K562 (cell line): ENCODE data around the gene LCN12.

Experiments
- FOXM1 ChIP-seq, 2 experiments: fragments of 450-650 bp in 1 of 2; sonication (generic) in 1 of 2; formaldehyde crosslinking in 1 of 2; IDR thresholded peaks; 2 replicates each; pipeline versions ENCODE4 v1.6.1 to v1.9.0; 2017 to 2022; ENCODE audit warnings: low read depth in 2 of 2, mild to moderate bottlenecking in 2 of 2, missing genetic modification reagents in 1 of 2, moderate library complexity in 1 of 2
- MAX ChIP-seq: sonication (generic); formaldehyde crosslinking; IDR thresholded peaks from 2 replicates; pipeline ENCODE4 v1.9.0; 2022; ENCODE audit warnings: mild to moderate bottlenecking, missing genetic modification reagents
- MYC ChIP-seq, 2 experiments: fragments of 250-450 bp in 1 of 2; sonication (Bioruptor Pico) in 1 of 2; IDR thresholded peaks; 2 replicates each; pipeline versions ENCODE4 v1.5.1 to v1.6.1; 2012 to 2021; ENCODE audit warnings: low read depth in 2 of 2, borderline replicate concordance in 1 of 2, improper control_type of control experiment in 1 of 2, low read length in 1 of 2, mild to moderate bottlenecking in 1 of 2, moderate library complexity in 1 of 2
- POLR2A ChIP-seq: fragments of 450-650 bp; conservative IDR thresholded peaks from 2 replicates; pipeline ENCODE4 v1.6.1; 2016
- REST ChIP-seq, 2 experiments: fragments of 450-650 bp; formaldehyde crosslinking in 1 of 2; IDR thresholded peaks; 2 replicates each; pipeline versions ENCODE4 v1.4.0 to v1.6.1; 2014 to 2020; ENCODE audit warnings: mild to moderate bottlenecking in 2 of 2, borderline replicate concordance in 1 of 2, low read depth in 1 of 2
- RFX5 ChIP-seq: IDR thresholded peaks from 2 replicates; pipeline ENCODE4 v1.6.1; 2011; ENCODE audit warnings: low read depth, mild to moderate bottlenecking, improper control_type of control experiment, low read length
- SFPQ ChIP-seq: fragments of 200-400 bp; formaldehyde crosslinking; IDR thresholded peaks from 2 replicates; pipeline ENCODE4 v1.6.1; 2017; ENCODE audit warnings: mild to moderate bottlenecking, low read depth, low read length, moderate library complexity
- TCF7L2 ChIP-seq: fragments of 150-350 bp; IDR thresholded peaks from 2 replicates; pipeline ENCODE4 v1.6.1; 2016; ENCODE audit warnings: low read depth, mild to moderate bottlenecking, low read length, moderate library complexity
- TF ChIP-seq, protein P1 (sequence below), 3 experiments: IDR thresholded peaks in 2 of 3; conservative IDR thresholded peaks in 1 of 3; 2 replicates each; pipeline ENCODE4 v1.5.1; 2011 to 2012; ENCODE audit warnings: low read length in 3 of 3, mild to moderate bottlenecking in 3 of 3, control low read depth in 2 of 3, improper control_type of control experiment in 1 of 3, inconsistent platforms in 1 of 3, low read depth in 1 of 3, mixed read lengths in 1 of 3, moderate library complexity in 1 of 3; ENCODE audit not compliant: insufficient read depth in 2 of 3
- TF ChIP-seq, protein P2 (sequence below): fragments of 250-450 bp; sonication (Bioruptor Pico); IDR thresholded peaks from 2 replicates; pipeline ENCODE4 v1.8.0; 2021; ENCODE audit warnings: borderline replicate concordance, mild to moderate bottlenecking, moderate library complexity; ENCODE audit not compliant: poor library complexity, severe bottlenecking
- TF ChIP-seq, protein P3 (sequence below): sonication (generic); formaldehyde crosslinking; IDR thresholded peaks from 2 replicates; pipeline ENCODE4 v1.8.0; 2022; ENCODE audit warnings: mild to moderate bottlenecking, missing genetic modification reagents, borderline replicate concordance
- TF ChIP-seq, protein P4 (sequence below): fragments of 250-450 bp; sonication (Bioruptor Pico); IDR thresholded peaks from 2 replicates; pipeline ENCODE4 v1.8.0; 2021; ENCODE audit warnings: moderate library complexity, mild to moderate bottlenecking, inconsistent platforms

DNA sequence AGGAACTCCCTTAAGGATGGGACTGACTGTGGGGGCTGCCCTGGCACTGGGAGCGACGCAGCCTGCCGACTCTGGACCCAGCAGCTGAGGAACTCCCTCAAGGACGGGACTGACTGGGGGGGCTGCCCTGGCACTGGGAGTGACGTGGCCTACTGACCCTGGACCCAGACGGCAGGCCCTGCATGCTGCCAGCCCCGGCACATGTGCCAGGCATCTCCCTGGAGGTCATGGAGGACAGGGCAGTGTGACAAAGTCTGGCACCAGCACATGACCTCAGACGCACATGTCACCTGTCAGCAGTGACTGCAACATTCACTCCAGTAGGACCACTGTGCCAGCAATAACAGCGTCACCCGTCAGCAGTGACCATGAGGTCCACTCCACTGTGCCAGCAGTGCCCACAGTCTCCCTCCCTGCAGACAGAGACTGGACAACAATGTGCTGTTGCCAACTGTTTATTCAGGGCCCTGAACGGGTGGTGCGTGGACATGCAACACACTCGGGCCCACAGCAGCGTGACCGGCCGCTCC lies 12.0 kb upstream of the LCN12 start:
- TF ChIP-seq MYC (IDR thresholded peaks at IDR 0.05; ENCODE audit: low read depth, low read length) (no peak), MYC (CRISPR knock-in tag; IDR thresholded peaks at IDR 0.05; ENCODE audit: borderline replicate concordance, low read depth) (no peak), REST (IDR thresholded peaks at IDR 0.05; ENCODE audit: borderline replicate concordance) (no peak), REST (CRISPR knock-in tag; IDR thresholded peaks at IDR 0.05; ENCODE audit: low read depth) (no peak), FOXM1 (IDR thresholded peaks at IDR 0.05; ENCODE audit: low read depth) (no peak), FOXM1 (CRISPR knock-in tag; IDR thresholded peaks at IDR 0.05; ENCODE audit: low read depth) (no peak), TCF7L2 (no peak), RFX5 (no peak), SFPQ (no peak), MAX (CRISPR knock-in tag) (no peak), POLR2A (no peak)
- TF ChIP-seq, protein P1, sequence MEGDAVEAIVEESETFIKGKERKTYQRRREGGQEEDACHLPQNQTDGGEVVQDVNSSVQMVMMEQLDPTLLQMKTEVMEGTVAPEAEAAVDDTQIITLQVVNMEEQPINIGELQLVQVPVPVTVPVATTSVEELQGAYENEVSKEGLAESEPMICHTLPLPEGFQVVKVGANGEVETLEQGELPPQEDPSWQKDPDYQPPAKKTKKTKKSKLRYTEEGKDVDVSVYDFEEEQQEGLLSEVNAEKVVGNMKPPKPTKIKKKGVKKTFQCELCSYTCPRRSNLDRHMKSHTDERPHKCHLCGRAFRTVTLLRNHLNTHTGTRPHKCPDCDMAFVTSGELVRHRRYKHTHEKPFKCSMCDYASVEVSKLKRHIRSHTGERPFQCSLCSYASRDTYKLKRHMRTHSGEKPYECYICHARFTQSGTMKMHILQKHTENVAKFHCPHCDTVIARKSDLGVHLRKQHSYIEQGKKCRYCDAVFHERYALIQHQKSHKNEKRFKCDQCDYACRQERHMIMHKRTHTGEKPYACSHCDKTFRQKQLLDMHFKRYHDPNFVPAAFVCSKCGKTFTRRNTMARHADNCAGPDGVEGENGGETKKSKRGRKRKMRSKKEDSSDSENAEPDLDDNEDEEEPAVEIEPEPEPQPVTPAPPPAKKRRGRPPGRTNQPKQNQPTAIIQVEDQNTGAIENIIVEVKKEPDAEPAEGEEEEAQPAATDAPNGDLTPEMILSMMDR (IDR thresholded peaks at IDR 0.05 in 2 of 3, conservative IDR thresholded peaks at IDR 0.05 in 1 of 3; ENCODE audit: insufficient read depth in 2 of 3, low read depth in 1 of 3, low read length in 3 of 3) = no peak
- TF ChIP-seq, protein P2, sequence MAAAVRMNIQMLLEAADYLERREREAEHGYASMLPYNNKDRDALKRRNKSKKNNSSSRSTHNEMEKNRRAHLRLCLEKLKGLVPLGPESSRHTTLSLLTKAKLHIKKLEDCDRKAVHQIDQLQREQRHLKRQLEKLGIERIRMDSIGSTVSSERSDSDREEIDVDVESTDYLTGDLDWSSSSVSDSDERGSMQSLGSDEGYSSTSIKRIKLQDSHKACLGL (CRISPR knock-in tag) = no peak
- TF ChIP-seq, protein P3, sequence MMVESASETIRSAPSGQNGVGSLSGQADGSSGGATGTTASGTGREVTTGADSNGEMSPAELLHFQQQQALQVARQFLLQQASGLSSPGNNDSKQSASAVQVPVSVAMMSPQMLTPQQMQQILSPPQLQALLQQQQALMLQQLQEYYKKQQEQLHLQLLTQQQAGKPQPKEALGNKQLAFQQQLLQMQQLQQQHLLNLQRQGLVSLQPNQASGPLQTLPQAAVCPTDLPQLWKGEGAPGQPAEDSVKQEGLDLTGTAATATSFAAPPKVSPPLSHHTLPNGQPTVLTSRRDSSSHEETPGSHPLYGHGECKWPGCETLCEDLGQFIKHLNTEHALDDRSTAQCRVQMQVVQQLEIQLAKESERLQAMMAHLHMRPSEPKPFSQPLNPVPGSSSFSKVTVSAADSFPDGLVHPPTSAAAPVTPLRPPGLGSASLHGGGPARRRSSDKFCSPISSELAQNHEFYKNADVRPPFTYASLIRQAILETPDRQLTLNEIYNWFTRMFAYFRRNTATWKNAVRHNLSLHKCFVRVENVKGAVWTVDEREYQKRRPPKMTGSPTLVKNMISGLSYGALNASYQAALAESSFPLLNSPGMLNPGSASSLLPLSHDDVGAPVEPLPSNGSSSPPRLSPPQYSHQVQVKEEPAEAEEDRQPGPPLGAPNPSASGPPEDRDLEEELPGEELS (CRISPR knock-in tag) = no peak
- TF ChIP-seq, protein P4, sequence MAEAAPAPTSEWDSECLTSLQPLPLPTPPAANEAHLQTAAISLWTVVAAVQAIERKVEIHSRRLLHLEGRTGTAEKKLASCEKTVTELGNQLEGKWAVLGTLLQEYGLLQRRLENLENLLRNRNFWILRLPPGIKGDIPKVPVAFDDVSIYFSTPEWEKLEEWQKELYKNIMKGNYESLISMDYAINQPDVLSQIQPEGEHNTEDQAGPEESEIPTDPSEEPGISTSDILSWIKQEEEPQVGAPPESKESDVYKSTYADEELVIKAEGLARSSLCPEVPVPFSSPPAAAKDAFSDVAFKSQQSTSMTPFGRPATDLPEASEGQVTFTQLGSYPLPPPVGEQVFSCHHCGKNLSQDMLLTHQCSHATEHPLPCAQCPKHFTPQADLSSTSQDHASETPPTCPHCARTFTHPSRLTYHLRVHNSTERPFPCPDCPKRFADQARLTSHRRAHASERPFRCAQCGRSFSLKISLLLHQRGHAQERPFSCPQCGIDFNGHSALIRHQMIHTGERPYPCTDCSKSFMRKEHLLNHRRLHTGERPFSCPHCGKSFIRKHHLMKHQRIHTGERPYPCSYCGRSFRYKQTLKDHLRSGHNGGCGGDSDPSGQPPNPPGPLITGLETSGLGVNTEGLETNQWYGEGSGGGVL (CRISPR knock-in tag) = no peak
